Measurements from ENCODE around the gene CDH23.
A peak's percentile ranks its signal among the peaks of the same experiment; 100 is the strongest.

The CDH23 gene

DNA sequence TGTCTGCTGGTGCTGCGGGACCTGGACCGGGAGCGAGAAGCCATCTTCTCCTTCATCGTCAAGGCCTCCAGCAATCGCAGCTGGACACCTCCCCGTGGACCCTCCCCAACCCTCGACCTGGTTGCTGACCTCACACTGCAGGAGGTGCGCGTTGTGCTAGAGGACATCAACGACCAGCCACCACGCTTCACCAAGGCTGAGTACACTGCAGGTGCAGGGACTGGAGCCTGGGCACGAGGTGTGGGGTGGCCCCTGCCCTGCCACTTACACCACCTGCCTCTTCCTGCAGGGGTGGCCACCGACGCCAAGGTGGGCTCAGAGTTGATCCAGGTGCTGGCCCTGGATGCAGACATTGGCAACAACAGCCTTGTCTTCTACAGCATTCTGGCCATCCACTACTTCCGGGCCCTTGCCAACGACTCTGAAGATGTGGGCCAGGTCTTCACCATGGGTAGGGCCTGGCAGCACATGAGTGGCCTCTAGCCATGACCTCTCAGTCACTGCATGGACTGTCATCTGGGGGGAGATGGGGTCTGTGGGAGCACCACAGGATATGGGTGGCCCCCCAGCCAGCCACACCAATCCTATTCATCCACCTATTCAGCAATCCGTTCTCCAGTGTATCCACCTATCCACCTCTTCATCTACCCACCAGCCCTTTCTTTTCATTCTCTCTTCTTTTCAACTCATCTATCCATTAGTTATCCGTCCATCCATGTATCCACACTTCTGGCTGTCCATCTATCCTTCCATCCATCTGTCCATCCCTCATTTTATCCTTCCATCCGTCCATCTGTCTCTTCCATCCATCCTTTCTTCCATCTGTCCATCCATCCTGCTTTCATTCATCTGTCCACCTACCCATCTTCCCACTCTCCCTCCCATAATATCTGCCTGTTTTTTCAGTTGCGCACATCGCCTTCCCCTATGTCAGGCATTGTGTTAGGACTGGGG, 411.1 kb downstream of the CDH23 start:
- ChIA-PET CTCF (no interaction called here), POLR2A (interaction anchor here (1.0 kb wide), 1 partner anchor 34 kb away, joined by 3 read pairs; the partner anchor contains the start of gene VSIR)
- TF ChIP-seq, protein P1, sequence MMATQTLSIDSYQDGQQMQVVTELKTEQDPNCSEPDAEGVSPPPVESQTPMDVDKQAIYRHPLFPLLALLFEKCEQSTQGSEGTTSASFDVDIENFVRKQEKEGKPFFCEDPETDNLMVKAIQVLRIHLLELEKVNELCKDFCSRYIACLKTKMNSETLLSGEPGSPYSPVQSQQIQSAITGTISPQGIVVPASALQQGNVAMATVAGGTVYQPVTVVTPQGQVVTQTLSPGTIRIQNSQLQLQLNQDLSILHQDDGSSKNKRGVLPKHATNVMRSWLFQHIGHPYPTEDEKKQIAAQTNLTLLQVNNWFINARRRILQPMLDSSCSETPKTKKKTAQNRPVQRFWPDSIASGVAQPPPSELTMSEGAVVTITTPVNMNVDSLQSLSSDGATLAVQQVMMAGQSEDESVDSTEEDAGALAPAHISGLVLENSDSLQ (IDR thresholded peaks at IDR 0.05): no peak
- TF ChIP-seq ZNF384 (IDR thresholded peaks at IDR 0.05): no peak
- no peak for TF ChIP-seq NFRKB (IDR thresholded peaks at IDR 0.05)
- no peak for TF ChIP-seq BHLHE40 (IDR thresholded peaks at IDR 0.05; ENCODE audit: borderline replicate concordance)
- no peak for TF ChIP-seq ELF4 (IDR thresholded peaks at IDR 0.05)
- DNase-seq (ENCODE audit: extremely low spot score): no peak

DNA sequence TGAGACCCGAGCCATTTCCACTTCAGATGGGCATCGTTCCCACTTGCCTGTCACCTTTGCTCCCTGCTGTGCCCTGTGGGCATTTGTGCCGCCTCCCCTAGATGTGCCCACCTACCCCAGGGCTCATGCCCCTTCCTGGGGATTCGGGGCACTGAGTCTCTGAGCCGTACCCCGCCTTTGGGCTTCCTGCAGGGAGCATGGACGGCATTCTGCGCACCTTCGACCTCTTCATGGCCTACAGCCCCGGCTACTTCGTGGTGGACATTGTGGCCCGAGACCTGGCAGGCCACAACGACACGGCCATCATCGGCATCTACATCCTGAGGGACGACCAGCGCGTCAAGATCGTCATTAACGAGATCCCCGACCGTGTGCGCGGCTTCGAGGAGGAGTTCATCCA, 412.9 kb downstream of the CDH23 start:
- DNase-seq (ENCODE audit: extremely low spot score): no peak
- ChIA-PET CTCF (interaction anchor here (0.6 kb wide), 1 partner anchor 80 kb away, joined by 3 read pairs; no protein-coding TSS in a partner anchor), POLR2A (no interaction called here)
- TF ChIP-seq HDGF (IDR thresholded peaks at IDR 0.05; ENCODE audit: borderline replicate concordance) (no peak), BHLHE40 (IDR thresholded peaks at IDR 0.05; ENCODE audit: borderline replicate concordance) (no peak), NFRKB (IDR thresholded peaks at IDR 0.05) (no peak), ZNF384 (IDR thresholded peaks at IDR 0.05) (no peak), SUZ12 (IDR thresholded peaks at IDR 0.05) (no peak)

DNA sequence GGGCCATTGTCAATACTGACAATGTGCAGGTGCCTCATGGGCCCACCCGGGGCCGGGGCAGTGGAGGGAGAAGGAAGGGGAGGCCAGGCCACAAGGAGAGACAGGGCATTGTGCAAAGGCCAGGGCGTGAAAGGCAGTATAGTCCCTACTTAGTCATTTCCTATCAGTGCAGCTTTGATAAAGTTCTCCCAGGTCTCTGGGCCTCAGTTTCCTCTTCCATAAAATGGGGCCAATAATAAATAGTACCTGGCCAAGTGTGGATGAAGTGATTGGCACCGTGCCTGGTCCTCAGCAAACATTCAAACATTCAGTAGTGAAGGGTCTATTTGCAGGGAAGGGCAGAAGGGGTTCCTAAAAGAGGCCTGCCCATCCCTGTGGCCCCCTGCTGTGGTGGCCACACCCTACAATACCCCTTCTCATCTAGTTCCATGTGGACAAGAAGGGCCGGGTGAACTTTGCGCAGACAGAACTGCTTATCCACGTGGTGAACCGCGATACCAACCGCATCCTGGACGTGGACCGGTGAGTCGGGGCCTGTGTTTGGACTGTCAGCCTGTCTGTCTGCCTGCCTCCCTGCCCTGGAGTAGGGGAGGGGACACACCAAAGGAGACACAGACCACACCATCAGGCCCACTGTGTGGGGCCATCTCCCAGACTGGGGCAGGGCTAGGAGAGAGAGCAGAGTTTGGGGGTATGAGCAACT, 413.5 kb downstream of the CDH23 start:
- TF ChIP-seq LEF1 (IDR thresholded peaks at IDR 0.05; ENCODE audit: borderline replicate concordance): no peak
- no peak for DNase-seq (ENCODE audit: extremely low spot score)
- ChIA-PET CTCF (interaction anchor here (0.6 kb wide), 2 partner anchors 24 to 80 kb away, joined by 3 read pairs; no protein-coding TSS in a partner anchor), POLR2A (no interaction called here)

DNA sequence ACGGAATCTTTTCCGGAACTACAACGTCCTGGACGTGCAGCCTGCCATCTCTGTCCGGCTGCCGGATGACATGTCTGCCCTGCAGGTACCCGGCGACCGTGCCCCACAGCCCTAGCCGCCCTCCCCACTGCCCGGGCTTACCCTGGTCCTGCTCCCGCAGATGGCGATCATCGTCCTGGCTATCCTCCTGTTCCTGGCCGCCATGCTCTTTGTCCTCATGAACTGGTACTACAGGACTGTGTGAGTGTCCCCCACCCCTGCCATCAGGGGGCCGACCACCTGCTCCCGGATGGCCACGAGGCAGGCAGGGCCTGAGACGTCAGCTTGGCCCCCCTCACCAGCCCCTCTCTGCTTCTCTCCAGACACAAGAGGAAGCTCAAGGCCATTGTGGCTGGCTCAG, 414.6 kb downstream of the CDH23 start:
- POLR2A ChIA-PET: no interaction called here
- TF ChIP-seq NFRKB (IDR thresholded peaks at IDR 0.05): no peak
- no peak for TF ChIP-seq L3MBTL2 (conservative IDR thresholded peaks at IDR 0.05)
- no peak for TF ChIP-seq LEF1 (IDR thresholded peaks at IDR 0.05; ENCODE audit: borderline replicate concordance)
- TF ChIP-seq CTBP1 (IDR thresholded peaks at IDR 0.05; ENCODE audit: borderline replicate concordance): no peak
- no peak for TF ChIP-seq FOXM1 (IDR thresholded peaks at IDR 0.05; ENCODE audit: borderline replicate concordance)
- TF ChIP-seq HDGF (IDR thresholded peaks at IDR 0.05; ENCODE audit: borderline replicate concordance): no peak
- CTCF ChIA-PET: no interaction called here
- DNase-seq (ENCODE audit: extremely low spot score): no peak

DNA sequence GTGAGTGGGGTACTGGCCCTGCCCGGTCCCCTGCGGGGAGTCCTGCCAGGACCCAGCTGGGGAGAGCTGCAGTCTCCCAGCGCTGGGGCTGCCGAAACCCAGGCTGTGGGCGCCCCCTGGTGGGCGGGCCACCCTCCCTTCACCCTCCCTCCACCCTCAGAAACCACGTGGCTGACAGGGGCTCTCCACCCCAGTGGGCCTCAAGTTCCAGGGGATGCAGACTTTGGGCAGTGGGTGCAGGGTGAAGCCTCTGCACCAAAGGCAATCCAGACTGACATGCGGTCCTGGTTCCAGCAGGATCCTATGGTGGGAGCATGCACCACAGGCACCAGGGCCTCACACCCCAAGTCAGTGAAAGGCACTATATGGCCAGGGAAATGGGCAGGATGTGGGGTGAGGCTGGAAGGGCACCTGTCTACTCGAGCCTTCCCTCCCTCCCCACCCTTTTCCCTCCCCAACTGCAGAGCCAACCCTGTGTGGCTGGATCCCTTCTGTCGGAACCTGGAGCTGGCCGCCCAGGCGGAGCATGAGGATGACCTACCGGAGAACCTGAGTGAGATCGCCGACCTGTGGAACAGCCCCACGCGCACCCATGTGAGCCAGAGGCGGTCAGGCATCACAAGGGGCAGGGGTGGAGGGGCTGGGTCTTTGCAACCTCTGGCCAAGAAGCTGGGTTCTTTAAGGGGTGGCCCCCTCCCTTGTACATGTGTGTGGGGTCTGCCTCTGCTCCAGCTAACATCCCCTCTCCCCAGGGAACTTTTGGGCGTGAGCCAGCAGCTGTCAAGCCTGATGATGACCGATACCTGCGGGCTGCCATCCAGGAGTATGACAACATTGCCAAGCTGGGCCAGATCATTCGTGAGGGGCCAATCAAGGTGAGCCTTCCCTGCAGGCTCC, 415.5 kb downstream of the CDH23 start:
- DNase-seq (ENCODE audit: extremely low spot score): peak; percentile 80

DNA sequence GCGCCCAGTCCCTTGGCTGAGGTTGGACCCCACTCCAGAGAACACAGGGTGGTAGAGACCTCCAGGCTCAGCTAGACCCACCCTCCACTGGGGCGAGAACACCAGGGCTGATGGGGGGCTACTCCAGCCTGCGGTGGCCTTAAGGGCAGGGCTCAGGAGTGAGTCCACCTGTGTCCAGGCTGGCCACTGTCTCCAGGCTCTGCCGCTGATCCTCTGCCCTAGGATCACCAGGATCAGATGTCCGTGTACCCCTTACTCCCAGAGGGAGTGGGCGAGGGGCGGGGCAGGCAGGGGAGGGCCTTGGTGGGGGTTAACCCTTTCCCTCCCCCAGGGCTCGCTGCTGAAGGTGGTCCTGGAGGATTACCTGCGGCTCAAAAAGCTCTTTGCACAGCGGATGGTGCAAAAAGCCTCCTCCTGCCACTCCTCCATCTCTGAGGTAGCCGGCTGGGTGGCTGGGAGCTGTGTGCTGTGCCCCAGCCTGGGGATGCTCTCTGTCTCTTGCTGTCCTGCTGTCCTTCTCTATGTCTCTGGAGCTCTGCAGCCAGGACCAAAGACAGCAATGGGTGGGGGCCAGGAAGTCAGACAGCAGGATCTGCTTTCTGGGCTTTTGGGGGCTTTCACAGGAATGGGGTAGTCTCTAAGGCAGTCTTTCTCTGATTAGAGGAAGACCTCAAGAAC, 416.3 kb downstream of the CDH23 start:
- TF ChIP-seq CTBP1 (IDR thresholded peaks at IDR 0.05; ENCODE audit: borderline replicate concordance) (no peak), HDGF (IDR thresholded peaks at IDR 0.05; ENCODE audit: borderline replicate concordance) (no peak), L3MBTL2 (conservative IDR thresholded peaks at IDR 0.05) (no peak), NFRKB (IDR thresholded peaks at IDR 0.05) (no peak), LEF1 (IDR thresholded peaks at IDR 0.05; ENCODE audit: borderline replicate concordance) (no peak), ARNT (IDR thresholded peaks at IDR 0.05) (no peak), ELF4 (IDR thresholded peaks at IDR 0.05) (no peak), FOXA1 (IDR thresholded peaks at IDR 0.05) (no peak), FOXM1 (IDR thresholded peaks at IDR 0.05; ENCODE audit: borderline replicate concordance) (no peak), ZNF384 (IDR thresholded peaks at IDR 0.05) (no peak), BHLHE40 (IDR thresholded peaks at IDR 0.05; ENCODE audit: borderline replicate concordance) (no peak)
- POLR2A ChIA-PET: interaction anchor here (1.3 kb wide), 1 partner anchor 38 kb away, joined by 5 read pairs; the partner anchor contains the start of gene PSAP

More for the DNA sequence above, 415.5 kb downstream of the CDH23 start:
- ChIA-PET CTCF (interaction anchor here (1.0 kb wide), 1 partner anchor 84 kb away, joined by 4 read pairs; no protein-coding TSS in a partner anchor), POLR2A (interaction anchor here (1.3 kb wide), 1 partner anchor 39 kb away, joined by 5 read pairs; the partner anchor contains the start of gene PSAP)
- TF ChIP-seq L3MBTL2 (conservative IDR thresholded peaks at IDR 0.05) (no peak), SUZ12 (IDR thresholded peaks at IDR 0.05) (no peak), FOXM1 (IDR thresholded peaks at IDR 0.05; ENCODE audit: borderline replicate concordance) (no peak), SP1 (IDR thresholded peaks at IDR 0.05) (no peak), BHLHE40 (IDR thresholded peaks at IDR 0.05; ENCODE audit: borderline replicate concordance) (no peak), ZNF384 (IDR thresholded peaks at IDR 0.05) (no peak), CTBP1 (IDR thresholded peaks at IDR 0.05; ENCODE audit: borderline replicate concordance) (no peak), FOXA1 (IDR thresholded peaks at IDR 0.05) (no peak), ELF4 (IDR thresholded peaks at IDR 0.05) (no peak), HDGF (IDR thresholded peaks at IDR 0.05; ENCODE audit: borderline replicate concordance) (no peak), FOXK2 (IDR thresholded peaks at IDR 0.05) (no peak), ARNT (IDR thresholded peaks at IDR 0.05) (no peak), TARDBP (IDR thresholded peaks at IDR 0.05) (no peak), NFRKB (IDR thresholded peaks at IDR 0.05) (no peak), LEF1 (IDR thresholded peaks at IDR 0.05; ENCODE audit: borderline replicate concordance) (no peak)
- TF ChIP-seq, protein P1 (IDR thresholded peaks at IDR 0.05): no peak

More for the DNA sequence above, 416.3 kb downstream of the CDH23 start:
- DNase-seq (ENCODE audit: extremely low spot score): no peak
- CTCF ChIA-PET: interaction anchor here (0.8 to 1.0 kb wide), 2 partner anchors 83 kb away, joined by 4 to 5 read pairs; no protein-coding TSS in a partner anchor

Measured in HEK293T (cell line).